Esophagus squamous epithelium (tissue), 5 donors: ENCODE data around the gene TMEM108. TPM values are rescaled to one million over a fixed set of nuclear protein-coding genes. Genes with fewer than 3 reads are reported as not detected.

Experiments
- DNase-seq: peaks from one replicate; lab custom pipeline; 2025; lab: John Stamatoyannopoulos, UW
- H3K27ac ChIP-seq, 4 donors: fragments of 200-600 bp; sonication (generic); one replicate each; pipeline ENCODE4 v1.5.1; 2016 to 2019; ENCODE audit warnings: mild to moderate bottlenecking in 1 of 4
- H3K27me3 ChIP-seq, 4 donors: fragments of 200-600 bp; sonication (generic); 1 replicate in 3 of 4; 2 replicates in 1 of 4; pipeline versions ENCODE4 v1.5.1 to v1.6.0; 2017 to 2021; ENCODE audit warnings: antibody characterized with exemption in 1 of 4
- H3K36me3 ChIP-seq, 3 donors: fragments of 200-600 bp; sonication (generic); one replicate each; pipeline ENCODE4 v1.5.1; 2016 to 2019
- H3K4me1 ChIP-seq, 3 donors: fragments of 200-600 bp; sonication (generic); one replicate each; pipeline ENCODE4 v1.5.1; 2017 to 2019
- H3K4me3 ChIP-seq, 4 donors: fragments of 200-600 bp; sonication (generic); 1 replicate in 3 of 4; 2 replicates in 1 of 4; pipeline ENCODE4 v1.5.1; 2016 to 2019; ENCODE audit warnings: mild to moderate bottlenecking in 2 of 4, moderate library complexity in 1 of 4
- H3K9me3 ChIP-seq, 3 donors: fragments of 200-600 bp; sonication (generic); one replicate each; pipeline ENCODE4 v1.5.1; 2016 to 2019
- CTCF ChIP-seq, 6 experiments: fragments of 450-650 bp in 4 of 6; fragments of 200-600 bp in 2 of 6; sonication (generic) in 2 of 6; IDR thresholded peaks; one replicate each; pipeline ENCODE4 v1.5.1; 2016 to 2019; ENCODE audit warnings: antibody characterized with exemption in 6 of 6, mild to moderate bottlenecking in 4 of 6, moderate library complexity in 4 of 6
- POLR2A ChIP-seq, 4 donors: fragments of 450-650 bp; IDR thresholded peaks; one replicate each; pipeline ENCODE4 v1.6.1; 2017; ENCODE audit warnings: antibody characterized with exemption in 4 of 4, mild to moderate bottlenecking in 4 of 4, moderate library complexity in 3 of 4
- WGBS, 2 donors: methylation state at CpG; one replicate each; pipeline ENCODE4 v1.1.5; 2018; 5-methylcytosine and 5-hydroxymethylcytosine counted together
- intact Hi-C: fragments of 100-400 bp; cut with DNase I; formaldehyde crosslinking; loops from one replicate; pipeline ENCODE4 v1.15.0; 2022
- total RNA-seq, 4 donors: library from RNA; depleted of rRNA; stranded (reverse); fragments of >200 nt; gene quantifications; one replicate each; pipeline ENCODE4 v1.1.0, GENCODE V29; 2016
- donor health status: DM: yes; HTN: yes; CAD: no.

Gene TMEM108
- total RNA-seq, 4 donors from 2014 or later, result 0.12 to 3.4 (median 0.24) TPM

- DNase-seq, result no peak
- Histone ChIP-seq H3K27me3 (peaks cover 0 to 17% (median 0%) of the 10 kb centered on the region in 4 donors), H3K4me3 (peak overlapping the region in 1 of 4 donors; percentile 34), H3K9me3 (no peaks in the 10 kb centered on the region), H3K4me1 (peaks cover 0 to 16% (median 0%) of the 10 kb centered on the region in 3 donors), H3K36me3 (no peaks in the 10 kb centered on the region), H3K27ac (peak overlapping the region in 2 of 4 donors; percentile 17 to 51)
- WGBS, 2 donors, result 60 to 63% methylated on average over 17 to 22 of the region's 26 CpGs
- no peak for TF ChIP-seq POLR2A (IDR thresholded peaks at IDR 0.05)
- no peak for TF ChIP-seq CTCF (IDR thresholded peaks at IDR 0.05)
- intact Hi-C loops, result no loop called here
Measured at GRCh38 chr3:133412183-133413132, 374.3 kb downstream of the TMEM108 start.

- H3K4me3 ChIP-seq, result peak overlapping the region in 1 of 4 donors; percentile 34
- intact Hi-C loops, result no loop called here
- 26 to 28% methylated on average over 16 to 17 of the region's 17 CpGs for WGBS, 2 donors
- no peak for DNase-seq
- H3K27me3 ChIP-seq, result peaks cover 0 to 17% (median 0%) of the 10 kb centered on the region in 4 donors
- TF ChIP-seq CTCF (IDR thresholded peaks at IDR 0.05) (no peak), POLR2A (IDR thresholded peaks at IDR 0.05) (no peak)
- peaks cover 0 to 16% (median 0%) of the 10 kb centered on the region in 3 donors for H3K4me1 ChIP-seq
- peak overlapping the region in 3 of 4 donors; percentile 3 to 51 (median 17) for H3K27ac ChIP-seq
- H3K36me3 ChIP-seq, result no peaks in the 10 kb centered on the region
- H3K9me3 ChIP-seq, result no peaks in the 10 kb centered on the region
Measured at GRCh38 chr3:133413161-133414020, 375.2 kb downstream of the TMEM108 start.

- TF ChIP-seq POLR2A (IDR thresholded peaks at IDR 0.05) (no peak), CTCF (IDR thresholded peaks at IDR 0.05) (no peak)
- DNase-seq, result no peak
- intact Hi-C loops, result no loop called here
Measured at GRCh38 chr3:133414021-133414392, 375.8 kb downstream of the TMEM108 start.

GRCh38 chr3:133418361-133418760 lies 380.2 kb downstream of the TMEM108 start:
- H3K9me3 ChIP-seq, result no peaks in the 10 kb centered on the region
- no peak overlapping the region for H3K27ac ChIP-seq
- DNase-seq, result no peak
- H3K27me3 ChIP-seq, result peaks cover 0 to 5% (median 0%) of the 10 kb centered on the region in 4 donors
- intact Hi-C loops, result no loop called here
- peaks cover 0 to 11% (median 0%) of the 10 kb centered on the region in 3 donors for H3K4me1 ChIP-seq
- TF ChIP-seq CTCF (IDR thresholded peaks at IDR 0.05) (no peak), POLR2A (IDR thresholded peaks at IDR 0.05) (no peak)
- no peaks in the 10 kb centered on the region for H3K36me3 ChIP-seq
- WGBS, 2 donors, result 69 to 100% methylated on average over 2 to 6 of the region's 7 CpGs
- H3K4me3 ChIP-seq, result no peak overlapping the region

More at GRCh38 chr3:133414021-133414392, 375.8 kb downstream of the TMEM108 start:
- no peaks in the 10 kb centered on the region for H3K9me3 ChIP-seq
- WGBS, 2 donors, result 63 to 72% methylated on average over 1 to 3 of the region's 4 CpGs
- peaks cover 0 to 16% (median 0%) of the 10 kb centered on the region in 3 donors for H3K4me1 ChIP-seq
- no peak overlapping the region for H3K4me3 ChIP-seq
- peak overlapping the region in 1 of 4 donors; percentile 51 for H3K27ac ChIP-seq
- H3K27me3 ChIP-seq, result peaks cover 0 to 17% (median 0%) of the 10 kb centered on the region in 4 donors
- H3K36me3 ChIP-seq, result no peaks in the 10 kb centered on the region
